ENCODE data around the gene FGL2. TPM values are rescaled to one million over a fixed set of nuclear protein-coding genes. Genes with fewer than 3 reads are reported as not detected.
"Not testable (repeated sequence)": the region's sequence is repeated elsewhere in the genome, so short reads cannot be mapped to it uniquely, and the experiment has no call there.

FGL2 gene
- total RNA-seq, 1 experiment from 2014 or later, result not detected

DNA sequence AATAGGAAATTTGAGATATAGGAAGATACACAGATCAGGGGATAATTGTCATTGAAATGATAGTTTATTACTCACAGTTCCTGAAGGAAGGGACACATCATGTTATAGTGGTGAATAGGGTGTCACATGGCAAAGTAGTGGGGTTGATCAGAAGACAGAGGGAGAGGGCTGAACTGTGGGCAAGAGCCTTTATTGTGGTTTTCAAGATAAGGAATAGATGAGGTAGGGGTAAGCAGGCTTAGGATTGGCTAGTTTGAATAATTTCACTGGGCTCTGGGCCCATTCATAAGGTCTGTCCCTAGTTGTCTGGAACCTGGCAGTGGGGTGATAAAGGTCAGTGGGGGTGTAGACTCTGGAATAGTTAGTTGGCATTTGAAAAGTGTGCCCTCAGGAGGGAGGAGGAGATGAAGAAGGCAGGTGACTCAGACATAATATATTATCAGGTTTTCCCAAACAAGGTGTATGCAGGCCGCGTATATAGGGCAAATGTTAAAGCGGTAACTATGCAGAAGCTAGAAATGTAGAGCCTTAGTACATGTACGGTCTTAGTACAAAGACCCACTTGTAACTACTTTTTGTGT lies 18.5 kb downstream of the FGL2 start:
- Histone ChIP-seq H2BK120ac (ENCODE audit: low read depth, low read length, poor library complexity, severe bottlenecking) (no peak overlapping the region), H4K5ac (ENCODE audit: insufficient read length, low read depth, low read length) (no peak overlapping the region), H2BK15ac (ENCODE audit: low read depth, low read length) (no peak overlapping the region), H3K56ac (ENCODE audit: insufficient read length, low read depth, low read length) (no peak overlapping the region), H3K4ac (ENCODE audit: low read depth, low read length) (no peak overlapping the region), H3K9ac (ENCODE audit: extremely low read depth, insufficient read length, low read length) (no peak overlapping the region), H2AFZ (ENCODE audit: low read length) (no peak overlapping the region), H3K27ac (ENCODE audit: insufficient read length, low read depth, low read length) (no peak overlapping the region), H2BK12ac (ENCODE audit: insufficient read length, low read depth, low read length) (no peak overlapping the region), H3K23ac (ENCODE audit: insufficient read length, low read depth, low read length) (no peak overlapping the region), H4K8ac (replicated peaks; ENCODE audit: insufficient read length, low read depth, low read length) (no peak overlapping the region), H2BK5ac (ENCODE audit: insufficient read length, low read length) (no peak overlapping the region), H3K27me3 (ENCODE audit: insufficient read depth, low read length) (no peaks in the 10 kb centered on the region), H3K79me2 (ENCODE audit: insufficient read depth, low read length) (no peaks in the 10 kb centered on the region), H3K79me1 (ENCODE audit: insufficient read depth, low read depth, low read length, poor library complexity, severe bottlenecking) (no peaks in the 10 kb centered on the region), H3K18ac (ENCODE audit: insufficient read length, low read depth, low read length) (no peak overlapping the region), H4K20me1 (ENCODE audit: control insufficient read depth, insufficient read depth, insufficient read length) (no peaks in the 10 kb centered on the region), H2BK20ac (ENCODE audit: low read depth, low read length, poor library complexity, severe bottlenecking) (no peak overlapping the region), H3K4me2 (ENCODE audit: insufficient read depth, insufficient read length, low read length) (no peak overlapping the region), H3T11ph (ENCODE audit: low read length) (no peak overlapping the region), H3K14ac (ENCODE audit: insufficient read depth, low read length) (no peak overlapping the region), H3K9me3 (ENCODE audit: control insufficient read depth, low read depth, low read length) (no peaks in the 10 kb centered on the region), H3K23me2 (ENCODE audit: insufficient read length, low read depth, low read length, poor library complexity, severe bottlenecking) (no peaks in the 10 kb centered on the region), H2AK5ac (ENCODE audit: insufficient read length, low read length) (no peak overlapping the region), H3K4me1 (ENCODE audit: insufficient read depth, low read length) (no peaks in the 10 kb centered on the region), H4K91ac (ENCODE audit: insufficient read length, low read depth, low read length) (no peak overlapping the region)
- whole genome bisulfite sequencing (ENCODE audit: extremely low coverage, insufficient read length, low lambda C conversion rate), result no CpG with 5 or more reads among the region's 4 CpGs
- H3K4me1 Mint-ChIP-seq, result no peaks in the 10 kb centered on the region
- no peaks in the 10 kb centered on the region for H3K36me3 Mint-ChIP-seq (ENCODE audit: insufficient read depth in 1 of 3, low read depth in 3 of 3)
- TF ChIP-seq, protein P1, sequence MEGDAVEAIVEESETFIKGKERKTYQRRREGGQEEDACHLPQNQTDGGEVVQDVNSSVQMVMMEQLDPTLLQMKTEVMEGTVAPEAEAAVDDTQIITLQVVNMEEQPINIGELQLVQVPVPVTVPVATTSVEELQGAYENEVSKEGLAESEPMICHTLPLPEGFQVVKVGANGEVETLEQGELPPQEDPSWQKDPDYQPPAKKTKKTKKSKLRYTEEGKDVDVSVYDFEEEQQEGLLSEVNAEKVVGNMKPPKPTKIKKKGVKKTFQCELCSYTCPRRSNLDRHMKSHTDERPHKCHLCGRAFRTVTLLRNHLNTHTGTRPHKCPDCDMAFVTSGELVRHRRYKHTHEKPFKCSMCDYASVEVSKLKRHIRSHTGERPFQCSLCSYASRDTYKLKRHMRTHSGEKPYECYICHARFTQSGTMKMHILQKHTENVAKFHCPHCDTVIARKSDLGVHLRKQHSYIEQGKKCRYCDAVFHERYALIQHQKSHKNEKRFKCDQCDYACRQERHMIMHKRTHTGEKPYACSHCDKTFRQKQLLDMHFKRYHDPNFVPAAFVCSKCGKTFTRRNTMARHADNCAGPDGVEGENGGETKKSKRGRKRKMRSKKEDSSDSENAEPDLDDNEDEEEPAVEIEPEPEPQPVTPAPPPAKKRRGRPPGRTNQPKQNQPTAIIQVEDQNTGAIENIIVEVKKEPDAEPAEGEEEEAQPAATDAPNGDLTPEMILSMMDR (conservative IDR thresholded peaks at IDR 0.05), result no peak
- H3K9me3 Mint-ChIP-seq, result no peaks in the 10 kb centered on the region
- no peak overlapping the region for H3K4me3 Mint-ChIP-seq
- no peaks in the 10 kb centered on the region; the same call in 1 of the 2 replicates for H3K27me3 Mint-ChIP-seq (ENCODE audit: low read depth)
- no peak overlapping the region; a peak in 2 of 7 replicates for H3K27ac Mint-ChIP-seq
- DNase-seq, result no peak

DNA sequence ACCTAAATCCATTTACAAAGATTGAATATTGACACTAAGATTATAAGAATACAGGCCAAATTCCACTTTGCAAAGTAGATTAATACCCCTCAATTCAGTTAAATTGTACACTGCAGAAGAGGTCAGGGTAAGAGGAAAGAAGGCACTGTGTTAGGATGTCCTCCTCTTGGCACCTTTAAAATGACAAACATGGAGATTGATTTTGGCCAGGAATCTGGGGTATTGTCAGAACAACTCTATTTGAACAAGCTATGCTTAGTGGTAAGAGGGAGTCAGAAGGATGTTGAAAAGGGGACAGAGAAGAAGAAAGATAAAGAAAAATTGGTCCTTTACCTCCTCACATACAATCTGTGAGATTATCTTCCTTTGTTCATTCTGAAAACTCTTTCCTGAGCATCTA lies 21.6 kb downstream of the FGL2 start:
- H3K9me3 Mint-ChIP-seq, result not testable (repeated sequence)

More for the DNA sequence above, 21.6 kb downstream of the FGL2 start:
- H3K27ac Mint-ChIP-seq; H3K27ac ChIP-seq (ENCODE audit: insufficient read length, low read depth, low read length); H3K9ac ChIP-seq (ENCODE audit: extremely low read depth, insufficient read length, low read length); H4K91ac ChIP-seq (ENCODE audit: insufficient read length, low read depth, low read length); H3K18ac ChIP-seq (ENCODE audit: insufficient read length, low read depth, low read length); H2AK5ac ChIP-seq (ENCODE audit: insufficient read length, low read length); H3K23ac ChIP-seq (ENCODE audit: insufficient read length, low read depth, low read length); H3K14ac ChIP-seq (ENCODE audit: insufficient read depth, low read length); H2BK12ac ChIP-seq (ENCODE audit: insufficient read length, low read depth, low read length); H3K27me3 Mint-ChIP-seq (ENCODE audit: low read depth); H3K4me3 Mint-ChIP-seq; H2AFZ ChIP-seq (ENCODE audit: low read length); H4K8ac ChIP-seq (replicated peaks; ENCODE audit: insufficient read length, low read depth, low read length); H3K4ac ChIP-seq (ENCODE audit: low read depth, low read length); H2BK15ac ChIP-seq (ENCODE audit: low read depth, low read length); H3T11ph ChIP-seq (ENCODE audit: low read length); H2BK5ac ChIP-seq (ENCODE audit: insufficient read length, low read length); H3K4me1 Mint-ChIP-seq; H3K4me2 ChIP-seq (ENCODE audit: insufficient read depth, insufficient read length, low read length); H3K79me1 ChIP-seq (ENCODE audit: insufficient read depth, low read depth, low read length, poor library complexity, severe bottlenecking); H4K20me1 ChIP-seq (ENCODE audit: control insufficient read depth, insufficient read depth, insufficient read length); H3K56ac ChIP-seq (ENCODE audit: insufficient read length, low read depth, low read length); H3K23me2 ChIP-seq (ENCODE audit: insufficient read length, low read depth, low read length, poor library complexity, severe bottlenecking); H2BK20ac ChIP-seq (ENCODE audit: low read depth, low read length, poor library complexity, severe bottlenecking); H4K5ac ChIP-seq (ENCODE audit: insufficient read length, low read depth, low read length); H2BK120ac ChIP-seq (ENCODE audit: low read depth, low read length, poor library complexity, severe bottlenecking); H3K9me3 ChIP-seq (ENCODE audit: control insufficient read depth, low read depth, low read length); H3K36me3 Mint-ChIP-seq (ENCODE audit: insufficient read depth in 1 of 3, low read depth in 3 of 3); DNase-seq; H3K79me2 ChIP-seq (ENCODE audit: insufficient read depth, low read length); H3K4me1 ChIP-seq (ENCODE audit: insufficient read depth, low read length); H3K27me3 ChIP-seq (ENCODE audit: insufficient read depth, low read length): not testable (repeated sequence)
